ENCODE data around the gene CDK15.
A peak's percentile ranks its signal among the peaks of the same experiment; 100 is the strongest.

The CDK15 gene

GRCh38 chr2:201892516-201892915, 86.2 kb downstream of the CDK15 start:
- Histone ChIP-seq H3K4me1 (ENCODE audit: insufficient read depth, low read length) (peaks cover 27% of the 10 kb centered on the region), H3K9me3 (ENCODE audit: insufficient read depth, low read depth, low read length) (no peaks in the 10 kb centered on the region), H3K4me3 (ENCODE audit: low read length) (no peak overlapping the region), H3K36me3 (ENCODE audit: insufficient read depth, low read length) (no peaks in the 10 kb centered on the region), H3K27me3 (ENCODE audit: insufficient read depth, low read length) (no peaks in the 10 kb centered on the region), H3K9ac (ENCODE audit: low read depth, low read length) (no peak overlapping the region), H3K27ac (ENCODE audit: low read depth, low read length) (no peak overlapping the region)
- WGBS, result 91% methylated on average over 5 of the region's 5 CpGs

GRCh38 chr2:201900362-201900761, 94.0 kb downstream of the CDK15 start:
- Histone ChIP-seq H3K4me1 (ENCODE audit: insufficient read depth, low read length) (peaks cover 10% of the 10 kb centered on the region; the same call in 1 of the 2 replicates), H3K36me3 (ENCODE audit: insufficient read depth, low read length) (no peaks in the 10 kb centered on the region), H3K4me3 (ENCODE audit: low read length) (no peak overlapping the region), H3K9ac (ENCODE audit: low read depth, low read length) (no peak overlapping the region), H3K27me3 (ENCODE audit: insufficient read depth, low read length) (no peaks in the 10 kb centered on the region), H3K9me3 (ENCODE audit: insufficient read depth, low read depth, low read length) (no peaks in the 10 kb centered on the region), H3K27ac (ENCODE audit: low read depth, low read length) (no peak overlapping the region)
- 88% methylated on average over 1 of the region's 2 CpGs for WGBS

GRCh38 chr2:201901786-201902185, 95.4 kb downstream of the CDK15 start:
- Histone ChIP-seq H3K27me3 (ENCODE audit: insufficient read depth, low read length) (no peaks in the 10 kb centered on the region), H3K27ac (ENCODE audit: low read depth, low read length) (no peak overlapping the region), H3K9ac (ENCODE audit: low read depth, low read length) (no peak overlapping the region), H3K9me3 (ENCODE audit: insufficient read depth, low read depth, low read length) (no peaks in the 10 kb centered on the region), H3K36me3 (ENCODE audit: insufficient read depth, low read length) (no peaks in the 10 kb centered on the region), H3K4me3 (ENCODE audit: low read length) (no peak overlapping the region), H3K4me1 (ENCODE audit: insufficient read depth, low read length) (peaks cover 21% of the 10 kb centered on the region)
- 73% methylated on average over 7 of the region's 8 CpGs for WGBS

- WGBS, result 48% methylated on average over 5 of the region's 5 CpGs
- Histone ChIP-seq H3K4me3 (ENCODE audit: low read length) (no peak overlapping the region), H3K9ac (ENCODE audit: low read depth, low read length) (no peak overlapping the region), H3K4me1 (ENCODE audit: insufficient read depth, low read length) (peaks cover 27% of the 10 kb centered on the region), H3K9me3 (ENCODE audit: insufficient read depth, low read depth, low read length) (no peaks in the 10 kb centered on the region), H3K27me3 (ENCODE audit: insufficient read depth, low read length) (no peaks in the 10 kb centered on the region), H3K36me3 (ENCODE audit: insufficient read depth, low read length) (no peaks in the 10 kb centered on the region), H3K27ac (ENCODE audit: low read depth, low read length) (no peak overlapping the region)
Observed at GRCh38 chr2:201904538-201905420, 98.4 kb downstream of the CDK15 start.

- peak overlapping the region; percentile 5; the same call in 1 of the 2 replicates for H3K27ac ChIP-seq (ENCODE audit: low read depth, low read length)
- no peak overlapping the region for H3K9ac ChIP-seq (ENCODE audit: low read depth, low read length)
- WGBS, result 77% methylated on average over 10 of the region's 10 CpGs
- no peaks in the 10 kb centered on the region for H3K36me3 ChIP-seq (ENCODE audit: insufficient read depth, low read length)
- H3K4me1 ChIP-seq (ENCODE audit: insufficient read depth, low read length), result peaks cover 32% of the 10 kb centered on the region
- no peaks in the 10 kb centered on the region for H3K27me3 ChIP-seq (ENCODE audit: insufficient read depth, low read length)
- H3K9me3 ChIP-seq (ENCODE audit: insufficient read depth, low read depth, low read length), result no peaks in the 10 kb centered on the region
- H3K4me3 ChIP-seq (ENCODE audit: low read length), result no peak overlapping the region
Observed at GRCh38 chr2:201906777-201907562, 100.6 kb downstream of the CDK15 start.

GRCh38 chr2:201907563-201907881, 101.2 kb downstream of the CDK15 start:
- H3K4me1 ChIP-seq (ENCODE audit: insufficient read depth, low read length), result peaks cover 29% of the 10 kb centered on the region

GRCh38 chr2:201908901-201909300, 102.6 kb downstream of the CDK15 start:
- Histone ChIP-seq H3K27me3 (ENCODE audit: insufficient read depth, low read length) (no peaks in the 10 kb centered on the region), H3K4me1 (ENCODE audit: insufficient read depth, low read length) (peaks cover 29% of the 10 kb centered on the region), H3K36me3 (ENCODE audit: insufficient read depth, low read length) (no peaks in the 10 kb centered on the region), H3K27ac (ENCODE audit: low read depth, low read length) (no peak overlapping the region), H3K9ac (ENCODE audit: low read depth, low read length) (no peak overlapping the region), H3K4me3 (ENCODE audit: low read length) (no peak overlapping the region), H3K9me3 (ENCODE audit: insufficient read depth, low read depth, low read length) (no peaks in the 10 kb centered on the region)
- 90% methylated on average over 2 of the region's 2 CpGs for WGBS

More at GRCh38 chr2:201907563-201907881, 101.2 kb downstream of the CDK15 start:
- Histone ChIP-seq H3K9me3 (ENCODE audit: insufficient read depth, low read depth, low read length) (no peaks in the 10 kb centered on the region), H3K9ac (ENCODE audit: low read depth, low read length) (no peak overlapping the region), H3K4me3 (ENCODE audit: low read length) (no peak overlapping the region), H3K27ac (ENCODE audit: low read depth, low read length) (no peak overlapping the region), H3K27me3 (ENCODE audit: insufficient read depth, low read length) (no peaks in the 10 kb centered on the region), H3K36me3 (ENCODE audit: insufficient read depth, low read length) (no peaks in the 10 kb centered on the region)
- 89% methylated on average over 4 of the region's 4 CpGs for WGBS

- no peaks in the 10 kb centered on the region for H3K27me3 ChIP-seq (ENCODE audit: insufficient read depth, low read length)
- no peaks in the 10 kb centered on the region for H3K9me3 ChIP-seq (ENCODE audit: insufficient read depth, low read depth, low read length)
- H3K4me1 ChIP-seq (ENCODE audit: insufficient read depth, low read length), result peaks cover 29% of the 10 kb centered on the region
- 93% methylated on average over 4 of the region's 4 CpGs for WGBS
- H3K27ac ChIP-seq (ENCODE audit: low read depth, low read length), result no peak overlapping the region
- no peak overlapping the region for H3K9ac ChIP-seq (ENCODE audit: low read depth, low read length)
- no peak overlapping the region for H3K4me3 ChIP-seq (ENCODE audit: low read length)
- H3K36me3 ChIP-seq (ENCODE audit: insufficient read depth, low read length), result no peaks in the 10 kb centered on the region; the same call in 1 of the 2 replicates
Observed at GRCh38 chr2:201909348-201909747, 103.0 kb downstream of the CDK15 start.

- Histone ChIP-seq H3K9me3 (ENCODE audit: insufficient read depth, low read depth, low read length) (no peaks in the 10 kb centered on the region), H3K36me3 (ENCODE audit: insufficient read depth, low read length) (no peaks in the 10 kb centered on the region; the same call in 1 of the 2 replicates), H3K4me1 (ENCODE audit: insufficient read depth, low read length) (peaks cover 29% of the 10 kb centered on the region), H3K9ac (ENCODE audit: low read depth, low read length) (no peak overlapping the region), H3K27ac (ENCODE audit: low read depth, low read length) (no peak overlapping the region), H3K27me3 (ENCODE audit: insufficient read depth, low read length) (no peaks in the 10 kb centered on the region), H3K4me3 (ENCODE audit: low read length) (no peak overlapping the region)
- WGBS, result 79% methylated on average over 4 of the region's 4 CpGs
Observed at GRCh38 chr2:201909961-201910361, 103.6 kb downstream of the CDK15 start.

GRCh38 chr2:201911372-201911771, 105.0 kb downstream of the CDK15 start:
- Histone ChIP-seq H3K9me3 (ENCODE audit: insufficient read depth, low read depth, low read length) (no peaks in the 10 kb centered on the region), H3K36me3 (ENCODE audit: insufficient read depth, low read length) (no peaks in the 10 kb centered on the region; the same call in 1 of the 2 replicates), H3K4me3 (ENCODE audit: low read length) (no peak overlapping the region), H3K9ac (ENCODE audit: low read depth, low read length) (no peak overlapping the region), H3K27me3 (ENCODE audit: insufficient read depth, low read length) (no peaks in the 10 kb centered on the region), H3K27ac (ENCODE audit: low read depth, low read length) (no peak overlapping the region), H3K4me1 (ENCODE audit: insufficient read depth, low read length) (peaks cover 23% of the 10 kb centered on the region)
- WGBS, result 82% methylated on average over 4 of the region's 4 CpGs

- Histone ChIP-seq H3K27ac (ENCODE audit: low read depth, low read length) (no peak overlapping the region), H3K9ac (ENCODE audit: low read depth, low read length) (no peak overlapping the region), H3K27me3 (ENCODE audit: insufficient read depth, low read length) (no peaks in the 10 kb centered on the region), H3K4me3 (ENCODE audit: low read length) (no peak overlapping the region), H3K9me3 (ENCODE audit: insufficient read depth, low read depth, low read length) (no peaks in the 10 kb centered on the region), H3K4me1 (ENCODE audit: insufficient read depth, low read length) (peaks cover 18% of the 10 kb centered on the region; the same call in 1 of the 2 replicates), H3K36me3 (ENCODE audit: insufficient read depth, low read length) (no peaks in the 10 kb centered on the region; the same call in 1 of the 2 replicates)
- 90% methylated on average over 4 of the region's 4 CpGs for WGBS
Observed at GRCh38 chr2:201913201-201913600, 106.9 kb downstream of the CDK15 start.
